ENCODE results near the gene RBM12. TPM values are rescaled to one million over a fixed set of nuclear protein-coding genes. Genes with fewer than 3 reads are reported as not detected.

The RBM12 gene
- total and polyA plus RNA-seq, 2 donors (not counting 1 experiment from before 2014, with no cell fraction given): 52.7 to 144 TPM

- peaks cover 0 to 7% of the 10 kb centered on the region in 2 donors for H3K4me1 ChIP-seq (ENCODE audit: control insufficient read depth in 2 of 2, insufficient read depth in 2 of 2, low read length in 2 of 2)
- H3K4me3 Mint-ChIP-seq: no peak overlapping the region
- peaks cover 32% of the 10 kb centered on the region for H3K4me1 Mint-ChIP-seq
- no peak overlapping the region for H3K27ac ChIP-seq (ENCODE audit: low read length in 2 of 2)
- 97% methylated on average over 12 of the region's 13 CpGs for WGBS (ENCODE audit: insufficient coverage)
- H3K4me2 ChIP-seq (replicated peaks; ENCODE audit: low read depth, low read length, poor library complexity, severe bottlenecking): no peak overlapping the region
- H3K27me3 Mint-ChIP-seq: no peaks in the 10 kb centered on the region
- no peaks in the 10 kb centered on the region for H3K9me3 ChIP-seq (ENCODE audit: control extremely low read depth in 1 of 3, control insufficient read depth in 2 of 3, insufficient read depth in 1 of 3, low read length in 2 of 3)
- ATAC-seq (ENCODE audit: low read depth) (no peak), DNase-seq (no peak)
- H3K9ac ChIP-seq (ENCODE audit: low read length): no peak overlapping the region
- no peak overlapping the region for H3K27ac Mint-ChIP-seq
- H3K79me2 ChIP-seq (ENCODE audit: control insufficient read depth, insufficient read depth, low read length): peaks cover 96% of the 10 kb centered on the region
- H4K20me1 ChIP-seq (ENCODE audit: control insufficient read depth, insufficient read depth, low read length, poor library complexity, severe bottlenecking): peaks cover 62% of the 10 kb centered on the region
- ChIA-PET CTCF (interaction anchor here (1.0 kb wide), 2 partner anchors 11 to 33 kb away, joined by 3 read pairs; no protein-coding TSS in a partner anchor), POLR2A (no interaction called here)
- no peaks in the 10 kb centered on the region for H3K27me3 ChIP-seq (replicated peaks in 1 of 4; ENCODE audit: control extremely low read depth in 1 of 4, control insufficient read depth in 3 of 4, insufficient read depth in 4 of 4, low read length in 3 of 4)
- intact Hi-C loops (cut with micrococcal nuclease): no loop called here
- H3K9me3 Mint-ChIP-seq (ENCODE audit: insufficient read depth): no peaks in the 10 kb centered on the region
- no peak for TF ChIP-seq EZH2 (IDR thresholded peaks at IDR 0.05; ENCODE audit: borderline replicate concordance, insufficient read depth, low read depth, low read length, poor library complexity, severe bottlenecking)
- no peak for TF ChIP-seq CTCF (IDR thresholded peaks at IDR 0.05)
- H3K36me3 ChIP-seq (replicated peaks in 1 of 2; ENCODE audit: control extremely low read depth in 1 of 2, control insufficient read depth in 1 of 2, extremely low read depth in 1 of 2, insufficient read depth in 2 of 2, low read length in 1 of 2): peaks cover 0 to 60% of the 10 kb centered on the region in 2 experiments
- no peak overlapping the region for H2AFZ ChIP-seq (ENCODE audit: insufficient read depth, low read depth, low read length, poor library complexity, severe bottlenecking)
- H3K4me3 ChIP-seq (ENCODE audit: control extremely low read depth in 1 of 5, extremely low read depth in 1 of 5, insufficient read depth in 1 of 5, low read depth in 2 of 5, low read length in 4 of 5): no peak overlapping the region
Measured at GRCh38 chr20:35652641-35653429, 11.9 kb downstream of the RBM12 start.

GRCh38 chr20:35651958-35652357, 12.7 kb downstream of the RBM12 start:
- H3K27me3 Mint-ChIP-seq: no peaks in the 10 kb centered on the region
- ChIA-PET POLR2A (no interaction called here), CTCF (interaction anchor here (1.0 kb wide), 2 partner anchors 12 to 32 kb away, joined by 3 read pairs; no protein-coding TSS in a partner anchor)
- no peak overlapping the region for H3K9ac ChIP-seq (ENCODE audit: low read length)
- H3K4me3 Mint-ChIP-seq: no peak overlapping the region
- no peaks in the 10 kb centered on the region for H3K9me3 ChIP-seq (ENCODE audit: control extremely low read depth in 1 of 3, control insufficient read depth in 2 of 3, insufficient read depth in 1 of 3, low read length in 2 of 3)
- no peak overlapping the region for H3K4me3 ChIP-seq (ENCODE audit: control extremely low read depth in 1 of 5, extremely low read depth in 1 of 5, insufficient read depth in 1 of 5, low read depth in 2 of 5, low read length in 4 of 5)
- no peaks in the 10 kb centered on the region for H3K9me3 Mint-ChIP-seq (ENCODE audit: insufficient read depth)
- no peak overlapping the region for H3K4me2 ChIP-seq (replicated peaks; ENCODE audit: low read depth, low read length, poor library complexity, severe bottlenecking)
- H3K4me1 Mint-ChIP-seq: peaks cover 29% of the 10 kb centered on the region
- H2AFZ ChIP-seq (ENCODE audit: insufficient read depth, low read depth, low read length, poor library complexity, severe bottlenecking): no peak overlapping the region
- H3K79me2 ChIP-seq (ENCODE audit: control insufficient read depth, insufficient read depth, low read length): peaks cover 96% of the 10 kb centered on the region
- no peak for DNase-seq
- no peak overlapping the region for H3K27ac Mint-ChIP-seq
- intact Hi-C loops (cut with micrococcal nuclease): no loop called here
- H3K27me3 ChIP-seq (replicated peaks in 1 of 4; ENCODE audit: control extremely low read depth in 1 of 4, control insufficient read depth in 3 of 4, insufficient read depth in 4 of 4, low read length in 3 of 4): no peaks in the 10 kb centered on the region
- peaks cover 62% of the 10 kb centered on the region for H4K20me1 ChIP-seq (ENCODE audit: control insufficient read depth, insufficient read depth, low read length, poor library complexity, severe bottlenecking)
- ATAC-seq (ENCODE audit: low read depth): no peak
- H3K36me3 ChIP-seq (replicated peaks in 1 of 2; ENCODE audit: control extremely low read depth in 1 of 2, control insufficient read depth in 1 of 2, extremely low read depth in 1 of 2, insufficient read depth in 2 of 2, low read length in 1 of 2): peaks cover 0 to 63% of the 10 kb centered on the region in 2 experiments
- H3K27ac ChIP-seq (ENCODE audit: low read length in 2 of 2): peak overlapping the region in 1 of 2 donors; percentile 9
- peaks cover 0 to under 1% of the 10 kb centered on the region in 2 donors for H3K4me1 ChIP-seq (ENCODE audit: control insufficient read depth in 2 of 2, insufficient read depth in 2 of 2, low read length in 2 of 2)
- no peak for TF ChIP-seq EZH2 (IDR thresholded peaks at IDR 0.05; ENCODE audit: borderline replicate concordance, insufficient read depth, low read depth, low read length, poor library complexity, severe bottlenecking)
